ENCODE data around the gene CYP27C1.
A peak's percentile ranks its signal among the peaks of the same experiment; 100 is the strongest.
"Not testable (repeated sequence)": the region's sequence is repeated elsewhere in the genome, so short reads cannot be mapped to it uniquely, and the experiment has no call there.

Gene CYP27C1

GRCh38 chr2:127226132-127226519 lies 6.0 kb upstream of the CYP27C1 start:
- peak overlapping the region; percentile 66 for H3K4me3 Mint-ChIP-seq
- peaks cover 13% of the 10 kb centered on the region for H3K36me3 Mint-ChIP-seq (ENCODE audit: low read depth)
- H3K4me1 Mint-ChIP-seq, result peaks cover 40% of the 10 kb centered on the region
- TF ChIP-seq CTCF (IDR thresholded peaks at IDR 0.05), result no peak
- H3K27ac Mint-ChIP-seq, result peak overlapping the region; percentile 93
- H3K9me3 Mint-ChIP-seq, result peaks cover 26% of the 10 kb centered on the region
- no peaks in the 10 kb centered on the region for H3K27me3 Mint-ChIP-seq (ENCODE audit: low read depth, poor library complexity)
- no peak for DNase-seq

- DNase-seq, result no peak
- Mint-ChIP-seq H3K4me3 (peak overlapping the region; percentile 19), H3K4me1 (peaks cover 47% of the 10 kb centered on the region), H3K27ac (peak overlapping the region; percentile 89), H3K9me3 (peaks cover 26% of the 10 kb centered on the region), H3K36me3 (ENCODE audit: low read depth) (peaks cover 13% of the 10 kb centered on the region), H3K27me3 (ENCODE audit: low read depth, poor library complexity) (no peaks in the 10 kb centered on the region)
- no peak for TF ChIP-seq CTCF (IDR thresholded peaks at IDR 0.05)
Measured at GRCh38 chr2:127225186-127225960, 5.3 kb upstream of the CYP27C1 start.

- Mint-ChIP-seq H3K4me1 (peaks cover 49% of the 10 kb centered on the region), H3K9me3 (peaks cover 20% of the 10 kb centered on the region)
- not testable (repeated sequence) for H3K27ac Mint-ChIP-seq; H3K27me3 Mint-ChIP-seq (ENCODE audit: low read depth, poor library complexity); H3K36me3 Mint-ChIP-seq (ENCODE audit: low read depth); H3K4me3 Mint-ChIP-seq; DNase-seq
Measured at GRCh38 chr2:127224135-127224534, 4.0 kb upstream of the CYP27C1 start.

GRCh38 chr2:127220768-127221527 lies 849 bp upstream of the CYP27C1 start:
- TF ChIP-seq CTCF (IDR thresholded peaks at IDR 0.05), result no peak
- Mint-ChIP-seq H3K9me3 (no peaks in the 10 kb centered on the region), H3K4me3 (peak overlapping the region; percentile 97), H3K4me1 (peaks cover 52% of the 10 kb centered on the region), H3K27me3 (ENCODE audit: low read depth, poor library complexity) (no peaks in the 10 kb centered on the region), H3K36me3 (ENCODE audit: low read depth) (peaks cover 13% of the 10 kb centered on the region), H3K27ac (peak overlapping the region; percentile 99)
- DNase-seq, result peak; percentile 39

GRCh38 chr2:127219171-127220070 lies 678 bp downstream of the CYP27C1 start:
- peak; percentile 76 for DNase-seq
- TF ChIP-seq CTCF (IDR thresholded peaks at IDR 0.05), result no peak
- peaks cover 22% of the 10 kb centered on the region for H3K36me3 Mint-ChIP-seq (ENCODE audit: low read depth)
- no peaks in the 10 kb centered on the region for H3K27me3 Mint-ChIP-seq (ENCODE audit: low read depth, poor library complexity)
- H3K4me1 Mint-ChIP-seq, result peaks cover 37% of the 10 kb centered on the region
- H3K27ac Mint-ChIP-seq, result no peak overlapping the region
- H3K9me3 Mint-ChIP-seq, result peaks cover 1% of the 10 kb centered on the region
- H3K4me3 Mint-ChIP-seq, result peak overlapping the region; percentile 92

- no peak overlapping the region for H3K27ac Mint-ChIP-seq
- DNase-seq, result peak; percentile 52
- TF ChIP-seq CTCF (IDR thresholded peaks at IDR 0.05), result no peak
- peak overlapping the region; percentile 92 for H3K4me3 Mint-ChIP-seq
- H3K4me1 Mint-ChIP-seq, result peaks cover 32% of the 10 kb centered on the region
- peaks cover 8% of the 10 kb centered on the region for H3K9me3 Mint-ChIP-seq
- peaks cover 28% of the 10 kb centered on the region for H3K36me3 Mint-ChIP-seq (ENCODE audit: low read depth)
- no peaks in the 10 kb centered on the region for H3K27me3 Mint-ChIP-seq (ENCODE audit: low read depth, poor library complexity)
Measured at GRCh38 chr2:127218812-127219170, 1.3 kb downstream of the CYP27C1 start.

All from nephron progenitor cell (in vitro differentiated cells).